Vagina (tissue), 2 donors: Measurements from ENCODE around the gene ARID3A. TPM values are rescaled to one million over a fixed set of nuclear protein-coding genes. Genes with fewer than 3 reads are reported as not detected.
A peak's percentile ranks its signal among the peaks of the same experiment; 100 is the strongest.

ENCODE experiments used
- DNase-seq, 2 donors: peaks; one replicate each; pipeline ENCODE4 v3.0.0-alpha.2; 2017; ENCODE audit errors: extremely low spot score in 2 of 2
- H3K27ac ChIP-seq: fragments of 200-600 bp; sonication (generic); one replicate; pipeline ENCODE4 v1.5.1; 2019
- H3K27me3 ChIP-seq: fragments of 200-600 bp; sonication (generic); one replicate; pipeline ENCODE4 v1.5.1; 2019
- H3K36me3 ChIP-seq, 2 donors: fragments of 200-600 bp; sonication (generic); one replicate each; pipeline ENCODE4 v1.5.1; 2017 to 2019
- H3K4me1 ChIP-seq: fragments of 200-600 bp; sonication (generic); one replicate; pipeline ENCODE4 v1.5.1; 2019
- H3K4me3 ChIP-seq, 2 donors: fragments of 200-600 bp; sonication (generic); 1 replicate in 1 of 2; 2 replicates in 1 of 2; pipeline ENCODE4 v1.5.1; 2016 to 2019
- H3K9me3 ChIP-seq: fragments of 200-600 bp; sonication (generic); one replicate; pipeline ENCODE4 v1.5.1; 2019
- POLR2A ChIP-seq, 2 donors: fragments of 450-650 bp; IDR thresholded peaks; one replicate each; pipeline ENCODE4 v1.6.1; 2017; ENCODE audit warnings: antibody characterized with exemption in 2 of 2, mild to moderate bottlenecking in 2 of 2, moderate library complexity in 2 of 2
- POLR2AphosphoS5 ChIP-seq, 2 donors: sonication (generic); formaldehyde crosslinking; IDR thresholded peaks; one replicate each; pipeline ENCODE4 v1.9.0; 2017; ENCODE audit warnings: antibody characterized with exemption in 2 of 2, mild to moderate bottlenecking in 2 of 2, low read depth in 1 of 2; ENCODE audit not compliant: insufficient read depth in 1 of 2
- intact Hi-C: fragments of 100-400 bp; cut with DNase I; formaldehyde crosslinking; loops from one replicate; pipeline ENCODE4 v1.15.1; 2023
- total RNA-seq: library from RNA; depleted of rRNA; stranded (reverse); fragments of >200 nt; gene quantifications from one replicate; pipeline ENCODE4 v1.2.3, GENCODE V29; 2016
- TF ChIP-seq, protein P1 (sequence below), 3 experiments: fragments of 450-650 bp in 2 of 3; fragments of 200-600 bp in 1 of 3; sonication (generic) in 1 of 3; IDR thresholded peaks; one replicate each; pipeline ENCODE4 v1.5.1; 2017 to 2019; ENCODE audit warnings: antibody characterized with exemption in 3 of 3, mild to moderate bottlenecking in 2 of 3, moderate library complexity in 2 of 3

ARID3A gene
- total RNA-seq, 1 donor from 2014 or later: 10.3 TPM

DNA sequence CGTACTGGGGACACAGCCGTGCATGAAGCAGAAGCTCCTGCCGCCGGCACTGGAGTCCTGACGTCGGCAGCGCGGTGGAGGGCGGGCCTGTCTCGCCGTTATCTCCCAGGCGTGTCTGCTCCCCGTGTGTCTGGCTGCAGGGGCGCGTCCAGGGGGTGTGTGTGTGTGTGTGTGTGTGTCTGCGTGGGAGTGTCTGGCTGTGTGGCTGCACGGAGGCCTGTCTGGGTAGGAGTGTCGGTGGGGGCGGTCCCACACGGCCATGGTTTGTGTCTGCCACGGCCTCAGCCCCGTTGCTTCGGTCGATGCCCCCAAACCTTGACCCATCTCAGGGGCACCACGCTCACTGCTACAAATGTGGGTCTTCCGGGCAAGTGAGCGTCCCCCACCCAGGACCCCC is 18.3 kb downstream of the ARID3A start:
- no peak for TF ChIP-seq POLR2A (IDR thresholded peaks at IDR 0.05)
- TF ChIP-seq, protein P1, sequence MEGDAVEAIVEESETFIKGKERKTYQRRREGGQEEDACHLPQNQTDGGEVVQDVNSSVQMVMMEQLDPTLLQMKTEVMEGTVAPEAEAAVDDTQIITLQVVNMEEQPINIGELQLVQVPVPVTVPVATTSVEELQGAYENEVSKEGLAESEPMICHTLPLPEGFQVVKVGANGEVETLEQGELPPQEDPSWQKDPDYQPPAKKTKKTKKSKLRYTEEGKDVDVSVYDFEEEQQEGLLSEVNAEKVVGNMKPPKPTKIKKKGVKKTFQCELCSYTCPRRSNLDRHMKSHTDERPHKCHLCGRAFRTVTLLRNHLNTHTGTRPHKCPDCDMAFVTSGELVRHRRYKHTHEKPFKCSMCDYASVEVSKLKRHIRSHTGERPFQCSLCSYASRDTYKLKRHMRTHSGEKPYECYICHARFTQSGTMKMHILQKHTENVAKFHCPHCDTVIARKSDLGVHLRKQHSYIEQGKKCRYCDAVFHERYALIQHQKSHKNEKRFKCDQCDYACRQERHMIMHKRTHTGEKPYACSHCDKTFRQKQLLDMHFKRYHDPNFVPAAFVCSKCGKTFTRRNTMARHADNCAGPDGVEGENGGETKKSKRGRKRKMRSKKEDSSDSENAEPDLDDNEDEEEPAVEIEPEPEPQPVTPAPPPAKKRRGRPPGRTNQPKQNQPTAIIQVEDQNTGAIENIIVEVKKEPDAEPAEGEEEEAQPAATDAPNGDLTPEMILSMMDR (IDR thresholded peaks at IDR 0.05): no peak
- TF ChIP-seq POLR2AphosphoS5 (IDR thresholded peaks at IDR 0.05; ENCODE audit: insufficient read depth in 1 of 2, low read depth in 1 of 2): no peak
- intact Hi-C loops: no loop called here
- peak overlapping the region in 1 of 2 donors; percentile 24 for H3K4me3 ChIP-seq
- H3K36me3 ChIP-seq: no peaks in the 10 kb centered on the region
- H3K27me3 ChIP-seq: no peaks in the 10 kb centered on the region
- DNase-seq: no peak
- no peak overlapping the region for H3K27ac ChIP-seq
- no peaks in the 10 kb centered on the region for H3K9me3 ChIP-seq
- H3K4me1 ChIP-seq: peaks cover 42% of the 10 kb centered on the region

DNA sequence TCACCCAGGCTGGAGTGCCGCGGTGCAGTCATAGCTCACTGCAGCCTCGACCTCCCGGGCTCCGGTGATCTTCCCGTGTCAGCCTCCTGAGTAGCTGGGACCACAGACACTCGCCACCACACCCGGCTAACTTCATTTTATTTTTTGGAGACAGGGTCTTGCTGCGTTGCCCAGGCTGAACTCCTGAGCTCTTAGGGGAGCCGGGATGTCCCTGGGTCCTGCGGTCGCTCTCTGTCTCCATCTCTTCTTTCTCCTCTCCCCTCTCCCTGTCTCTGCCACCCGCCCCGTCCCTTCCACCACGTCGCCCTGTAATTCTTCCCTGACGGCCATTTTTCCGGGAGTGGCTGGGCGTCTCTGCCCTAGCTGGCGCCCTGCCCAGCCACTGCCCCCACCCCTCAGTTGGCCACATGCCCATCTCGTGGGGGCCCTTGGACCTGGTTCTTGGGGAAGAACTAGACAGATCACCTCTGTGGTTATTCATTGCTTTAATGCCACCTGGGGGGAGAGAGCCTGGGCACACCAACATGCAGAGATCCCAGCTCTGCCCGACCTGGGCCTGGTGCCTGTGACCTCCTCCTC is 18.9 kb downstream of the ARID3A start:
- Histone ChIP-seq H3K36me3 (no peaks in the 10 kb centered on the region), H3K4me1 (peaks cover 42% of the 10 kb centered on the region), H3K4me3 (peak overlapping the region in 1 of 2 donors; percentile 24), H3K9me3 (no peaks in the 10 kb centered on the region), H3K27me3 (no peaks in the 10 kb centered on the region), H3K27ac (no peak overlapping the region)
- intact Hi-C loops: no loop called here
- TF ChIP-seq, protein P1 (IDR thresholded peaks at IDR 0.05): no peak
- no peak for TF ChIP-seq POLR2A (IDR thresholded peaks at IDR 0.05)
- DNase-seq: no peak

DNA sequence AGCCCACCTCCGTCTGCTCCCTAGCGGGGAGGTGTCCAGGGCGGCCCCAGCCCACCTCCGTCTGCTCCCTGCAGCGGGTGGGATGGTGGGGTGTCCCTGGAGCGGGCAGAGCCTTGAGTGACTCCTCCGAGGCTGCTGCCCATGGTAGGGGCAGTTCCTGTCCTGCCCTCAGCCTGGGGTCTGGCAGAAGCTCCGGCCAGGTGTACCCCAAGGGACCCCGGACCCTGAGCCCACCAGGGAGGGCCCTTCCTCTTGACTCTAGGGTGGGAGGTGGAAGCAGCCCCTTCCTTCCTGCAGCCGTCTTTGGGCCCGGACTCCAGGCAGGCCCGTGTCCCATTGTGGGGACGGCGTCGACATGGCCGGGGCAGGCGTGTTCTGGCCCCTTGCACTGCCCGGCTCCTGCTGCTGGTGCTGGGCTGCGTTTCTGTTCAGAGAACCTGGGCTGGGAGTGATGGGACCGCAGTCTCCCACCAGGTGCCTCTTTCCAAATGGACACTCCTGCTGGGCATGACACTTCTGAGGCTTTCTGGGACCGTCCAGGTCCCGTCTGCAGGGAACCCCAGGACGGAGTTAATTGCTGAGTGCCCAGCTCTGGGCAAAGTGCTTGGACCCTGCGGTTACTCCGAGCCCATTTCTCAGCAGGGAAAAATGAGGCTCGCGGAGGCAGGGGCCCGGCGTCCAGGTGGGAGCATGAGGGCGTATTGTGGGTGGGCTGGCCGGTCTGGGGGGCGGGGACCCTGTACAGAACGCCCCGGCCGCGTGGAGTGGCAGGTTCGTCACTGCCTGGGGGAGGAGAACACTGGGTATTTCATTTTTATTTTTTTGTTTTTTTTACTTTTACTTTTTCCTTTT is 19.8 kb downstream of the ARID3A start:
- H3K9me3 ChIP-seq: no peaks in the 10 kb centered on the region
- TF ChIP-seq, protein P1 (IDR thresholded peaks at IDR 0.05): no peak
- no peak for TF ChIP-seq POLR2A (IDR thresholded peaks at IDR 0.05)
- no peak for TF ChIP-seq POLR2AphosphoS5 (IDR thresholded peaks at IDR 0.05; ENCODE audit: insufficient read depth in 1 of 2, low read depth in 1 of 2)
- peaks cover 33% of the 10 kb centered on the region for H3K4me1 ChIP-seq
- H3K4me3 ChIP-seq: no peak overlapping the region
- H3K27me3 ChIP-seq: no peaks in the 10 kb centered on the region
- intact Hi-C loops: no loop called here
- H3K36me3 ChIP-seq: no peaks in the 10 kb centered on the region
- no peak overlapping the region for H3K27ac ChIP-seq
- no peak for DNase-seq

DNA sequence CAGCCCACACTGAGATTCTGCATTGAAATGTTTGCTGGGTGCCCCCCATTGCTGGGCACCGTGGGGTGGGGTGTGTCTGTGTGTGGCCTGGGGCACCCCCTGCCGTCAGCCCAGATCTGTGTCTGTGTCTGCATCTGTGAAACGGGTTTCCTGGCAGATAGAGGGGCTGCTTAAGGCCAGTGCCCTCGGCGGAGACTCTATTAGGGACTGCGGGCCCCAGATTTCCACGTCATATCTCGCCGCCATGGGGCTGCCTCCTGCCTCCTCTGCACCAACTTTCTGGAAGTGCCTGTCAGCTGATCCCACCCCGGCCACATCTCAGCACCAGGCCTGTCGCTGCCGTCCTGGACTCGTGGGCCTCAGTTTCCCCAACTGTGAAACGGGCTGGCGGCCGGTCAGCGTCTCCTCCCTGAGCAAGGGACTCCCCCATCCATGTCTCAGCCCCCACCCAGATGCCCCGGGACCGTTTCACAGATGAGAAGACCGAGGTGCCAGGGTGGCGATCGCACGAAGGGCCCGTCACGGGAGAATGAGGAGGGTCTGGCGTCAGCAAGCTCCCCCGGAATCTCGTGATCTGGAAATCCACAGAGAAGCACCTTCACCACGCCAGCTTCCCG is 21.4 kb downstream of the ARID3A start:
- TF ChIP-seq, protein P1 (IDR thresholded peaks at IDR 0.05): no peak
- TF ChIP-seq POLR2AphosphoS5 (IDR thresholded peaks at IDR 0.05; ENCODE audit: insufficient read depth in 1 of 2, low read depth in 1 of 2): no peak
- no peak for TF ChIP-seq POLR2A (IDR thresholded peaks at IDR 0.05)
- Histone ChIP-seq H3K4me1 (peaks cover 21% of the 10 kb centered on the region), H3K4me3 (no peak overlapping the region), H3K27me3 (no peaks in the 10 kb centered on the region), H3K36me3 (no peaks in the 10 kb centered on the region), H3K27ac (no peak overlapping the region), H3K9me3 (no peaks in the 10 kb centered on the region)
- no peak for DNase-seq
- intact Hi-C loops: no loop called here
